HL-60 (cell line): ENCODE data around the gene WHAMM.

Experiments used
- CTCF ChIP-seq: IDR thresholded peaks from one replicate; pipeline ENCODE4 v1.5.1; 2011; ENCODE audit warnings: low read length, control low read depth, inconsistent platforms; ENCODE audit not compliant: insufficient read depth
- GABPA ChIP-seq: IDR thresholded peaks from 2 replicates; pipeline ENCODE4 v1.6.1; 2012; ENCODE audit warnings: low read depth
- POLR2AphosphoS5 ChIP-seq: IDR thresholded peaks from 2 replicates; pipeline ENCODE4 v1.6.1; 2012; ENCODE audit warnings: low read depth
- TF ChIP-seq, protein P1 (sequence below): IDR thresholded peaks from 2 replicates; pipeline ENCODE4 v1.6.1; 2012; ENCODE audit warnings: low read depth; ENCODE audit not compliant: insufficient replicate concordance

- TF ChIP-seq POLR2AphosphoS5 (no peak), CTCF (no peak), GABPA (no peak)
- TF ChIP-seq, protein P1, sequence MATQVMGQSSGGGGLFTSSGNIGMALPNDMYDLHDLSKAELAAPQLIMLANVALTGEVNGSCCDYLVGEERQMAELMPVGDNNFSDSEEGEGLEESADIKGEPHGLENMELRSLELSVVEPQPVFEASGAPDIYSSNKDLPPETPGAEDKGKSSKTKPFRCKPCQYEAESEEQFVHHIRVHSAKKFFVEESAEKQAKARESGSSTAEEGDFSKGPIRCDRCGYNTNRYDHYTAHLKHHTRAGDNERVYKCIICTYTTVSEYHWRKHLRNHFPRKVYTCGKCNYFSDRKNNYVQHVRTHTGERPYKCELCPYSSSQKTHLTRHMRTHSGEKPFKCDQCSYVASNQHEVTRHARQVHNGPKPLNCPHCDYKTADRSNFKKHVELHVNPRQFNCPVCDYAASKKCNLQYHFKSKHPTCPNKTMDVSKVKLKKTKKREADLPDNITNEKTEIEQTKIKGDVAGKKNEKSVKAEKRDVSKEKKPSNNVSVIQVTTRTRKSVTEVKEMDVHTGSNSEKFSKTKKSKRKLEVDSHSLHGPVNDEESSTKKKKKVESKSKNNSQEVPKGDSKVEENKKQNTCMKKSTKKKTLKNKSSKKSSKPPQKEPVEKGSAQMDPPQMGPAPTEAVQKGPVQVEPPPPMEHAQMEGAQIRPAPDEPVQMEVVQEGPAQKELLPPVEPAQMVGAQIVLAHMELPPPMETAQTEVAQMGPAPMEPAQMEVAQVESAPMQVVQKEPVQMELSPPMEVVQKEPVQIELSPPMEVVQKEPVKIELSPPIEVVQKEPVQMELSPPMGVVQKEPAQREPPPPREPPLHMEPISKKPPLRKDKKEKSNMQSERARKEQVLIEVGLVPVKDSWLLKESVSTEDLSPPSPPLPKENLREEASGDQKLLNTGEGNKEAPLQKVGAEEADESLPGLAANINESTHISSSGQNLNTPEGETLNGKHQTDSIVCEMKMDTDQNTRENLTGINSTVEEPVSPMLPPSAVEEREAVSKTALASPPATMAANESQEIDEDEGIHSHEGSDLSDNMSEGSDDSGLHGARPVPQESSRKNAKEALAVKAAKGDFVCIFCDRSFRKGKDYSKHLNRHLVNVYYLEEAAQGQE, result no peak
Measured at GRCh38 chr15:82846621-82847020, 37.2 kb downstream of the WHAMM start.
